MM.1S (cell line): ENCODE data around the gene DAP.

Source experiments
- CTCF ChIP-seq: fragments of 300-600 bp; sonication (generic); IDR thresholded peaks from 2 replicates; pipeline ENCODE4 v1.5.1; 2016; ENCODE audit warnings: antibody characterized with exemption, low read length, mixed read lengths
- EZH2 ChIP-seq: fragments of 300-600 bp; sonication (generic); optimal IDR thresholded peaks from 2 replicates; pipeline ENCODE3; 2017; ENCODE audit warnings: low read depth, mild to moderate bottlenecking, antibody characterized with exemption, low read length, mixed read lengths

- no peak for TF ChIP-seq CTCF
- no peak for TF ChIP-seq EZH2
Observed at GRCh38 chr5:10666531-10667299, 94.3 kb downstream of the DAP start.
